HCT116 (cell line): Measurements from ENCODE around the gene SLC2A13. TPM values are rescaled to one million over a fixed set of nuclear protein-coding genes. Genes with fewer than 3 reads are reported as not detected.

Source experiments
- ATAC-seq: fragments of 200-7000 bp; cut with Tn5 transposase; 2 replicates; pipeline ENCODE4 v1.9.1; 2020; ENCODE audit warnings: mild to moderate bottlenecking, moderate library complexity
- BruUV-seq: library from RNA; stranded (reverse); fragments of 400-500 nt; replicated peaks from 2 replicates; lab custom pipeline; 2021; lab: Mats Ljungman, UMichigan
- CTCF ChIA-PET: fragments of 300-600 bp; sonication (Branson Sonifier 250); formaldehyde crosslinking; loops from one replicate; lab custom pipeline; 2021; ENCODE audit warnings: antibody characterized with exemption; lab: Charles Lee
- POLR2A ChIA-PET: fragments of 300-600, 350-600 bp; sonication (Branson Sonifier 250); formaldehyde crosslinking; loops from one replicate; lab custom pipeline; 2021; ENCODE audit warnings: antibody characterized with exemption; lab: Charles Lee
- RAD21 ChIA-PET, 2 experiments: fragments of 300-600 bp; sonication (Branson Sonifier 250); formaldehyde crosslinking; loops; one replicate each; lab custom pipeline; 2023; ENCODE audit warnings: low total read pairs in 2 of 2; ENCODE audit not compliant: uncharacterized antibody in 2 of 2, unreplicated experiment in 2 of 2, low non-redundant PET in 1 of 2; lab: Charles Lee
- DNase-seq: peaks from one replicate; pipeline ENCODE4 v3.0.0-alpha.2; 2010; ENCODE audit warnings: low read depth, low spot score
- H2AFZ ChIP-seq: fragments of 200-600 bp; shearing (Covaris generic), sonication (generic); 2 replicates; pipeline ENCODE4 v1.6.1; 2017; ENCODE audit warnings: low read depth, mixed run types, mixed read lengths, antibody characterized with exemption, low read length; ENCODE audit not compliant: poor library complexity, severe bottlenecking
- H3K27ac ChIP-seq: 2 replicates; pipeline ENCODE4 v1.5.1; 2012; ENCODE audit warnings: low read depth, low read length
- H3K27me3 ChIP-seq: fragments of 200-600 bp; sonication (generic); 2 replicates; pipeline ENCODE4 v1.6.1; 2016; ENCODE audit warnings: mixed run types, low read length, mixed read lengths; ENCODE audit not compliant: insufficient read depth
- H3K36me3 ChIP-seq, 2 experiments: fragments of 200-500 bp in 1 of 2; fragments of 200-600 bp in 1 of 2; sonication (Bioruptor generic) in 1 of 2; sonication (generic) in 1 of 2; 2 replicates each; pipeline versions ENCODE4 v1.5.1 to v1.6.1; 2014 to 2016; ENCODE audit warnings: low read length in 2 of 2, inconsistent platforms in 1 of 2, mixed read lengths in 1 of 2, mixed run types in 1 of 2; ENCODE audit not compliant: insufficient read depth in 2 of 2, control insufficient read depth in 1 of 2
- H3K4me1 ChIP-seq, 2 experiments: fragments of 200-600 bp in 1 of 2; sonication (generic) in 1 of 2; 2 replicates each; pipeline versions ENCODE4 v1.5.1 to v1.6.1; 2012 to 2017; ENCODE audit warnings: low read length in 2 of 2, inconsistent platforms in 1 of 2, mild to moderate bottlenecking in 1 of 2, mixed read lengths in 1 of 2, mixed run types in 1 of 2, moderate library complexity in 1 of 2; ENCODE audit not compliant: insufficient read depth in 2 of 2, control insufficient read depth in 1 of 2
- H3K4me2 ChIP-seq: fragments of 200-600 bp; sonication (generic); 2 replicates; pipeline ENCODE4 v1.6.1; 2017; ENCODE audit warnings: mixed run types, low read length, mixed read lengths
- H3K4me3 ChIP-seq, 2 experiments: fragments of 200-600 bp in 1 of 2; sonication (generic) in 1 of 2; replicated peaks in 1 of 2; 2 replicates each; pipeline ENCODE4 v1.5.1; 2011 to 2016; ENCODE audit warnings: low read length in 2 of 2, control low read depth in 1 of 2, low read depth in 1 of 2, mild to moderate bottlenecking in 1 of 2, mixed read lengths in 1 of 2, mixed run types in 1 of 2
- H3K79me2 ChIP-seq: fragments of 200-600 bp; sonication (generic); 2 replicates; pipeline ENCODE4 v1.6.1; 2017; ENCODE audit warnings: mild to moderate bottlenecking, mixed run types, low read length, moderate library complexity, mixed read lengths; ENCODE audit not compliant: insufficient read depth
- H3K9ac ChIP-seq: fragments of 200-600 bp; sonication (generic); 2 replicates; pipeline ENCODE4 v1.6.1; 2016; ENCODE audit warnings: low read length, mixed read lengths
- H3K9me2 ChIP-seq: fragments of 200-600 bp; sonication (generic), shearing (Covaris generic); 2 replicates; pipeline ENCODE4 v1.6.1; 2017; ENCODE audit warnings: mixed run types, mild to moderate bottlenecking, moderate library complexity; ENCODE audit not compliant: insufficient read depth
- H3K9me3 ChIP-seq, 2 experiments: fragments of 200-500 bp in 1 of 2; fragments of 200-600 bp in 1 of 2; sonication (Bioruptor generic) in 1 of 2; sonication (generic) in 1 of 2; 2 replicates each; pipeline ENCODE4 v1.6.1; 2014 to 2017; ENCODE audit warnings: low read length in 2 of 2, mixed read lengths in 2 of 2, inconsistent platforms in 1 of 2, low read depth in 1 of 2, mild to moderate bottlenecking in 1 of 2, mixed run types in 1 of 2, moderate library complexity in 1 of 2; ENCODE audit not compliant: control insufficient read depth in 1 of 2, insufficient read depth in 1 of 2
- H4K20me1 ChIP-seq: fragments of 200-600 bp; sonication (generic), shearing (Covaris generic); 2 replicates; pipeline ENCODE4 v1.6.1; 2017; ENCODE audit warnings: mixed run types, mild to moderate bottlenecking, moderate library complexity; ENCODE audit not compliant: insufficient read depth
- CEBPB ChIP-seq: IDR thresholded peaks from 2 replicates; pipeline ENCODE4 v1.6.1; 2012; ENCODE audit warnings: low read depth
- CTCF ChIP-seq, 3 experiments: fragments of 200-600 bp in 1 of 3; sonication (generic) in 1 of 3; IDR thresholded peaks in 2 of 3; conservative IDR thresholded peaks in 1 of 3; 2 replicates each; pipeline ENCODE4 v1.5.1; 2012 to 2017; ENCODE audit warnings: low read depth in 2 of 3, low read length in 2 of 3, antibody characterized with exemption in 1 of 3, borderline replicate concordance in 1 of 3, control low read depth in 1 of 3, mild to moderate bottlenecking in 1 of 3, mixed read lengths in 1 of 3, mixed run types in 1 of 3, moderate library complexity in 1 of 3; ENCODE audit not compliant: insufficient read depth in 1 of 3
- EZH2 ChIP-seq: fragments of 200-600 bp; sonication (generic); IDR thresholded peaks from 2 replicates; pipeline ENCODE4 v1.6.1; 2017; ENCODE audit warnings: antibody characterized with exemption, mixed run types
- FOSL1 ChIP-seq: IDR thresholded peaks from 2 replicates; pipeline ENCODE4 v1.6.1; 2012; ENCODE audit warnings: low read depth
- JUND ChIP-seq: IDR thresholded peaks from 2 replicates; pipeline ENCODE4 v1.6.1; 2012
- POLR2AphosphoS5 ChIP-seq: IDR thresholded peaks from 2 replicates; pipeline ENCODE4 v1.6.1; 2011; ENCODE audit warnings: mild to moderate bottlenecking, low read depth, low read length, moderate library complexity
- SIN3A ChIP-seq: IDR thresholded peaks from 2 replicates; pipeline ENCODE4 v1.6.1; 2012; ENCODE audit warnings: low read depth
- SP1 ChIP-seq: IDR thresholded peaks from 2 replicates; pipeline ENCODE4 v1.6.1; 2012; ENCODE audit warnings: low read depth
- ZFX ChIP-seq: fragments of 450-650 bp; IDR thresholded peaks from 2 replicates; pipeline ENCODE4 v1.6.1; 2017
- intact Hi-C: fragments of 100-400 bp; cut with micrococcal nuclease; formaldehyde crosslinking; loops from 2 replicates; pipeline ENCODE4 v1.10.0; 2022
- total RNA-seq: library from RNA; stranded (reverse); gene quantifications from one replicate; pipeline ENCODE4 v1.2.1, GENCODE V29; 2021; ENCODE audit not compliant: unreplicated experiment
- TF ChIP-seq, protein P1 (sequence below): IDR thresholded peaks from 2 replicates; pipeline ENCODE4 v1.6.1; 2012; ENCODE audit warnings: low read depth

SLC2A13 gene
- total RNA-seq, 1 experiment from 2014 or later: 6.8 TPM

DNA sequence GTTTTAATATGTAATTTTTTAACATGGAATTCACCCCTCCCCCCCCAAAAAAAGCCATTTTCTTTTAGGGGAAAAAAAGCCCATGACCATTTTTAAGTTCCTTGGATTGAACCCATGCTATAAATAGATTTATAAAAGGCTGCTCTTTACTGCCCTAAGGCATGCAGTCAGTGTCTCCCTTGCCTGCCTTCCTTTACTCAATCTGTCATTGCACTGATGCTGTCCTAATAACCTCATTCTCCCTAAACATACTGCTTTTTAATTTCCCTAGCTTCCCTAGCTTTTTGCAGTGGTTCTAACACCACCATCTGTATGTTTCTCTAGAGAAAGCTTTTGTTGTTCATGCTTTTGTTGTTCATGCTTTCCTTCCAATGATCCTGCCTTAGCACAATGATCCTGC is 83.0 kb downstream of the SLC2A13 start:
- no peaks in the 10 kb centered on the region for H3K9me3 ChIP-seq
- no peak overlapping the region for H3K27ac ChIP-seq
- no peaks in the 10 kb centered on the region for H4K20me1 ChIP-seq
- H3K9ac ChIP-seq: no peak overlapping the region
- no peaks in the 10 kb centered on the region for H3K79me2 ChIP-seq
- POLR2A ChIA-PET: no interaction called here
- BruUV-seq: no TSS peak
- TF ChIP-seq CEBPB: no peak
- CTCF ChIA-PET: no interaction called here
- no peak overlapping the region for H2AFZ ChIP-seq
- ATAC-seq (no peak), DNase-seq (no peak)
- H3K4me1 ChIP-seq: no peaks in the 10 kb centered on the region
- no peak overlapping the region for H3K4me3 ChIP-seq
- H3K36me3 ChIP-seq: no peaks in the 10 kb centered on the region
- no peak overlapping the region for H3K4me2 ChIP-seq
- RAD21 ChIA-PET: no interaction called here
- no peaks in the 10 kb centered on the region for H3K27me3 ChIP-seq
- intact Hi-C loops: no loop called here
- no peaks in the 10 kb centered on the region for H3K9me2 ChIP-seq

GRCh38 chr12:40020261-40020691 is 85.6 kb downstream of the SLC2A13 start:
- Histone ChIP-seq H3K27me3 (no peaks in the 10 kb centered on the region), H2AFZ (no peak overlapping the region), H3K9me2 (no peaks in the 10 kb centered on the region)
- TF ChIP-seq POLR2AphosphoS5 (no peak), SP1 (no peak), JUND (no peak), ZFX (no peak), FOSL1 (no peak), SIN3A (no peak), CTCF (IDR thresholded peaks at IDR 0.05 in 2 of 3, conservative IDR thresholded peaks at IDR 0.05 in 1 of 3; ENCODE audit: borderline replicate concordance in 1 of 3, insufficient read depth in 1 of 3, low read depth in 2 of 3, low read length in 2 of 3) (no peak), CEBPB (no peak), EZH2 (no peak)
- TF ChIP-seq, protein P1, sequence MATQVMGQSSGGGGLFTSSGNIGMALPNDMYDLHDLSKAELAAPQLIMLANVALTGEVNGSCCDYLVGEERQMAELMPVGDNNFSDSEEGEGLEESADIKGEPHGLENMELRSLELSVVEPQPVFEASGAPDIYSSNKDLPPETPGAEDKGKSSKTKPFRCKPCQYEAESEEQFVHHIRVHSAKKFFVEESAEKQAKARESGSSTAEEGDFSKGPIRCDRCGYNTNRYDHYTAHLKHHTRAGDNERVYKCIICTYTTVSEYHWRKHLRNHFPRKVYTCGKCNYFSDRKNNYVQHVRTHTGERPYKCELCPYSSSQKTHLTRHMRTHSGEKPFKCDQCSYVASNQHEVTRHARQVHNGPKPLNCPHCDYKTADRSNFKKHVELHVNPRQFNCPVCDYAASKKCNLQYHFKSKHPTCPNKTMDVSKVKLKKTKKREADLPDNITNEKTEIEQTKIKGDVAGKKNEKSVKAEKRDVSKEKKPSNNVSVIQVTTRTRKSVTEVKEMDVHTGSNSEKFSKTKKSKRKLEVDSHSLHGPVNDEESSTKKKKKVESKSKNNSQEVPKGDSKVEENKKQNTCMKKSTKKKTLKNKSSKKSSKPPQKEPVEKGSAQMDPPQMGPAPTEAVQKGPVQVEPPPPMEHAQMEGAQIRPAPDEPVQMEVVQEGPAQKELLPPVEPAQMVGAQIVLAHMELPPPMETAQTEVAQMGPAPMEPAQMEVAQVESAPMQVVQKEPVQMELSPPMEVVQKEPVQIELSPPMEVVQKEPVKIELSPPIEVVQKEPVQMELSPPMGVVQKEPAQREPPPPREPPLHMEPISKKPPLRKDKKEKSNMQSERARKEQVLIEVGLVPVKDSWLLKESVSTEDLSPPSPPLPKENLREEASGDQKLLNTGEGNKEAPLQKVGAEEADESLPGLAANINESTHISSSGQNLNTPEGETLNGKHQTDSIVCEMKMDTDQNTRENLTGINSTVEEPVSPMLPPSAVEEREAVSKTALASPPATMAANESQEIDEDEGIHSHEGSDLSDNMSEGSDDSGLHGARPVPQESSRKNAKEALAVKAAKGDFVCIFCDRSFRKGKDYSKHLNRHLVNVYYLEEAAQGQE: no peak
- TF ChIP-seq, all 23 proteins: peak for 0
- Histone ChIP-seq H3K4me1 (peaks cover 0 to 5% of the 10 kb centered on the region in 2 experiments; a peak in 1 of 4 replicates), H3K4me3 (no peak overlapping the region), H3K9ac (no peak overlapping the region), H3K27ac (no peak overlapping the region), H3K36me3 (no peaks in the 10 kb centered on the region), H3K79me2 (no peaks in the 10 kb centered on the region), H3K9me3 (no peaks in the 10 kb centered on the region), H4K20me1 (no peaks in the 10 kb centered on the region), H3K4me2 (no peak overlapping the region)
- intact Hi-C loops: no loop called here
- ATAC-seq (no peak), DNase-seq (no peak)
- ChIA-PET POLR2A (no interaction called here), CTCF (interaction anchor here (1.0 kb wide), 1 partner anchor 9 kb away, joined by 7 read pairs; no protein-coding TSS in a partner anchor), RAD21 (no interaction called here)
- no TSS peak for BruUV-seq
